Sigmoid colon (tissue), 7 donors: Measurements from ENCODE around the gene TBXA2R. TPM values are rescaled to one million over a fixed set of nuclear protein-coding genes. Genes with fewer than 3 reads are reported as not detected.

ENCODE experiments used
- DNase-seq: peaks from one replicate; pipeline ENCODE4 v3.0.0-alpha.2; 2019
- H3K27ac ChIP-seq, 4 donors: fragments of 200-600 bp; sonication (generic); one replicate each; pipeline ENCODE4 v1.5.1; 2016 to 2019; ENCODE audit warnings: mild to moderate bottlenecking in 1 of 4
- H3K27me3 ChIP-seq, 3 donors: fragments of 200-600 bp; sonication (generic); one replicate each; pipeline ENCODE4 v1.5.1; 2019; ENCODE audit warnings: mild to moderate bottlenecking in 1 of 3
- H3K36me3 ChIP-seq, 4 donors: fragments of 200-600 bp; sonication (generic); one replicate each; pipeline ENCODE4 v1.5.1; 2016 to 2019
- H3K4me1 ChIP-seq, 4 donors: fragments of 200-600 bp; sonication (generic); one replicate each; pipeline ENCODE4 v1.5.1; 2017 to 2019
- H3K4me3 ChIP-seq, 4 donors: fragments of 200-600 bp; sonication (generic); one replicate each; pipeline ENCODE4 v1.5.1; 2017 to 2019; ENCODE audit warnings: mild to moderate bottlenecking in 2 of 4, moderate library complexity in 1 of 4
- H3K9me3 ChIP-seq, 4 donors: fragments of 200-600 bp in 3 of 4; sonication (generic) in 3 of 4; one replicate each; pipeline versions ENCODE4 v1.5.1 to v1.6.1; 2013 to 2019
- CTCF ChIP-seq, 4 experiments: fragments of 450-650 bp in 3 of 4; fragments of 200-600 bp in 1 of 4; IDR thresholded peaks; one replicate each; pipeline ENCODE4 v1.5.1; 2016 to 2019; ENCODE audit warnings: antibody characterized with exemption in 4 of 4, mild to moderate bottlenecking in 3 of 4, moderate library complexity in 2 of 4
- EP300 ChIP-seq, 4 donors: sonication (generic); formaldehyde crosslinking; IDR thresholded peaks; one replicate each; pipeline ENCODE4 v1.6.1; 2017; ENCODE audit warnings: antibody characterized with exemption in 4 of 4
- POLR2A ChIP-seq, 2 donors: fragments of 450-650 bp; IDR thresholded peaks; one replicate each; pipeline ENCODE4 v1.6.1; 2016; ENCODE audit warnings: antibody characterized with exemption in 2 of 2, mild to moderate bottlenecking in 2 of 2, moderate library complexity in 2 of 2
- POLR2AphosphoS5 ChIP-seq, 4 donors: sonication (generic); formaldehyde crosslinking; IDR thresholded peaks; one replicate each; pipeline ENCODE4 v1.6.1; 2017; ENCODE audit warnings: antibody characterized with exemption in 4 of 4
- WGBS, 2 donors: extraction: QIAGEN DNeasy Blood & Tissue Kit; methylation state at CpG; one replicate each; pipeline ENCODE4 v1.1.7; 2013; 5-methylcytosine and 5-hydroxymethylcytosine counted together
- intact Hi-C: fragments of 100-400 bp; cut with DNase I; formaldehyde crosslinking; loops from one replicate; pipeline ENCODE4 v1.15.1; 2023
- polyA plus RNA-seq, 3 donors: library from polyadenylated mRNA; stranded (reverse); fragments of 200-250 nt; gene quantifications; one replicate each; pipeline ENCODE4 v1.2.3, GENCODE V29; 2013
- total RNA-seq, 4 donors: library from RNA; depleted of rRNA; stranded (reverse); fragments of >200 nt; gene quantifications; one replicate each; pipeline ENCODE4 v1.1.0, GENCODE V29; 2016
- donor health status: healthy with polysubstance abuse.
- donor health status: Bipolar disorder and iron deficiency.
- donor health status: healthy.

The TBXA2R gene
- total and polyA plus RNA-seq, 7 donors, result 0.36 to 3.6 (median 0.76) TPM; not detected in 1

GRCh38 chr19:3636506-3636905, 29.8 kb upstream of the TBXA2R start:
- H3K4me1 ChIP-seq, result no peaks in the 10 kb centered on the region
- intact Hi-C loops, result no loop called here
- H3K36me3 ChIP-seq, result peaks cover 25 to 87% (median 55%) of the 10 kb centered on the region in 4 donors
- WGBS, 2 donors, result 92 to 95% methylated on average over 20 of the region's 20 CpGs
- no peaks in the 10 kb centered on the region for H3K27me3 ChIP-seq
- H3K9me3 ChIP-seq, result no peaks in the 10 kb centered on the region
- no peak overlapping the region for H3K27ac ChIP-seq
- TF ChIP-seq POLR2AphosphoS5 (IDR thresholded peaks at IDR 0.05), result no peak
- TF ChIP-seq POLR2A (IDR thresholded peaks at IDR 0.05), result no peak
- no peak for TF ChIP-seq EP300 (IDR thresholded peaks at IDR 0.05)
- TF ChIP-seq CTCF (IDR thresholded peaks at IDR 0.05), result no peak
- DNase-seq, result no peak
- H3K4me3 ChIP-seq, result no peak overlapping the region

GRCh38 chr19:3634496-3635045, 27.9 kb upstream of the TBXA2R start:
- intact Hi-C loops, result no loop called here
- 94 to 95% methylated on average over 19 of the region's 19 CpGs for WGBS, 2 donors
- no peaks in the 10 kb centered on the region for H3K27me3 ChIP-seq
- TF ChIP-seq POLR2A (IDR thresholded peaks at IDR 0.05), result no peak
- no peak for TF ChIP-seq EP300 (IDR thresholded peaks at IDR 0.05)
- TF ChIP-seq CTCF (IDR thresholded peaks at IDR 0.05), result no peak
- no peak for TF ChIP-seq POLR2AphosphoS5 (IDR thresholded peaks at IDR 0.05)
- no peak overlapping the region for H3K27ac ChIP-seq
- H3K36me3 ChIP-seq, result peaks cover 29 to 77% (median 46%) of the 10 kb centered on the region in 4 donors
- H3K4me3 ChIP-seq, result no peak overlapping the region
- no peaks in the 10 kb centered on the region for H3K4me1 ChIP-seq
- DNase-seq, result no peak
- no peaks in the 10 kb centered on the region for H3K9me3 ChIP-seq

GRCh38 chr19:3633559-3633988, 26.9 kb upstream of the TBXA2R start:
- H3K36me3 ChIP-seq, result peaks cover 26 to 67% (median 37%) of the 10 kb centered on the region in 4 donors
- H3K27ac ChIP-seq, result peak overlapping the region in 1 of 4 donors; percentile 49
- no peak for DNase-seq

GRCh38 chr19:3632739-3633558, 26.3 kb upstream of the TBXA2R start:
- TF ChIP-seq POLR2A (IDR thresholded peaks at IDR 0.05) (no peak), CTCF (IDR thresholded peaks at IDR 0.05) (no peak), POLR2AphosphoS5 (IDR thresholded peaks at IDR 0.05) (no peak), EP300 (IDR thresholded peaks at IDR 0.05) (no peak)
- Histone ChIP-seq H3K4me3 (no peak overlapping the region), H3K27ac (peak overlapping the region in 1 of 4 donors; percentile 49), H3K9me3 (no peaks in the 10 kb centered on the region), H3K4me1 (no peaks in the 10 kb centered on the region), H3K36me3 (peaks cover 20 to 61% (median 30%) of the 10 kb centered on the region in 4 donors), H3K27me3 (no peaks in the 10 kb centered on the region)
- WGBS, 2 donors, result 92% methylated on average over 50 of the region's 50 CpGs
- no peak for DNase-seq
- intact Hi-C loops, result no loop called here

More at GRCh38 chr19:3633559-3633988, 26.9 kb upstream of the TBXA2R start:
- TF ChIP-seq EP300 (IDR thresholded peaks at IDR 0.05), result no peak
- no peak for TF ChIP-seq CTCF (IDR thresholded peaks at IDR 0.05)
- TF ChIP-seq POLR2AphosphoS5 (IDR thresholded peaks at IDR 0.05), result no peak
- TF ChIP-seq POLR2A (IDR thresholded peaks at IDR 0.05), result no peak
- Histone ChIP-seq H3K9me3 (no peaks in the 10 kb centered on the region), H3K4me3 (no peak overlapping the region), H3K4me1 (no peaks in the 10 kb centered on the region), H3K27me3 (no peaks in the 10 kb centered on the region)
- 90% methylated on average over 22 of the region's 22 CpGs for WGBS, 2 donors
- intact Hi-C loops, result no loop called here
